K562 (cell line): ENCODE measurements around the gene MYH7. TPM values are rescaled to one million over a fixed set of nuclear protein-coding genes. Genes with fewer than 3 reads are reported as not detected.

Experiments
- IRF1 ChIP-seq: sonication (generic); formaldehyde crosslinking; IDR thresholded peaks from 2 replicates; pipeline ENCODE4 v1.8.0; 2022; ENCODE audit warnings: missing genetic modification reagents, mild to moderate bottlenecking, borderline replicate concordance
- MLX ChIP-seq, 2 experiments: fragments of 450-650 bp in 1 of 2; sonication (generic) in 1 of 2; formaldehyde crosslinking; conservative IDR thresholded peaks; 2 replicates each; pipeline versions ENCODE4 v1.4.0 to v1.8.1; 2020 to 2022; ENCODE audit warnings: mild to moderate bottlenecking in 1 of 2, missing genetic modification reagents in 1 of 2
- PHF8 ChIP-seq: fragments of 200-600 bp; sonication (generic); IDR thresholded peaks from 2 replicates; pipeline ENCODE4 v1.6.1; 2012; ENCODE audit warnings: mixed run types, mild to moderate bottlenecking, inconsistent platforms, low read length, moderate library complexity, borderline replicate concordance
- ZNF165 ChIP-seq: fragments of 250-450 bp; sonication (Bioruptor Pico); IDR thresholded peaks from 2 replicates; pipeline ENCODE4 v1.4.0; 2020; ENCODE audit warnings: borderline replicate concordance
- ZNF395 ChIP-seq: fragments of 200-800 bp; sonication (Bioruptor generic); IDR thresholded peaks from 2 replicates; pipeline ENCODE4 v1.6.1; 2017; ENCODE audit warnings: missing genetic modification characterization, missing compliant biosample characterization
- polyA plus RNA-seq, 8 experiments: library from polyadenylated mRNA; depleted of rRNA in 4 of 8; stranded (reverse) in 5 of 8; unstranded in 3 of 8; fragments of >200 nt; fragmentation: Nextera tagmentation in 2 of 8; fragmentation: Illumina TruSeq in 1 of 8; extraction: Ambion mirVana in 2 of 8; extraction: Trizol in 1 of 8; gene quantifications; 2 replicates each; pipeline versions ENCODE4 v1.2.1 to v1.2.3, GENCODE V29; 2011 to 2014; ENCODE audit warnings: inconsistent platforms in 1 of 8, missing spikeins in 1 of 8
- total RNA-seq, 7 experiments: library from RNA; depleted of rRNA in 6 of 7; stranded (reverse); fragments of >200 nt in 6 of 7; fragmentation: Illumina TruSeq in 2 of 7; extraction: Trizol in 2 of 7; gene quantifications; 2 replicates each; pipeline versions ENCODE4 v1.2.1 to v1.2.3, GENCODE V29; 2011 to 2021; ENCODE audit warnings: low replicate concordance in 1 of 7
- TF ChIP-seq, protein P1 (sequence below): sonication (generic); formaldehyde crosslinking; IDR thresholded peaks from 2 replicates; pipeline ENCODE4 v1.8.1; 2023; ENCODE audit warnings: missing genetic modification reagents, mild to moderate bottlenecking, borderline replicate concordance
- TF ChIP-seq, protein P2 (sequence below), 2 experiments: fragments of 200-800 bp in 1 of 2; sonication (Bioruptor generic) in 1 of 2; sonication (generic) in 1 of 2; formaldehyde crosslinking in 1 of 2; IDR thresholded peaks in 1 of 2; conservative IDR thresholded peaks in 1 of 2; 2 replicates each; pipeline versions ENCODE4 v1.5.0 to v1.6.1; 2016 to 2020; ENCODE audit warnings: missing compliant biosample characterization in 1 of 2, missing genetic modification characterization in 1 of 2, missing genetic modification reagents in 1 of 2
- TF ChIP-seq, protein P3 (sequence below): sonication (generic); formaldehyde crosslinking; IDR thresholded peaks from 2 replicates; pipeline ENCODE4 v1.8.0; 2023; ENCODE audit warnings: missing genetic modification reagents, mild to moderate bottlenecking, borderline replicate concordance

The MYH7 gene
- total and polyA plus RNA-seq, 9 of the 15 experiments (the other 6 are each of a cell fraction or from before 2014, with no cell fraction given), result not detected

- TF ChIP-seq, protein P1, sequence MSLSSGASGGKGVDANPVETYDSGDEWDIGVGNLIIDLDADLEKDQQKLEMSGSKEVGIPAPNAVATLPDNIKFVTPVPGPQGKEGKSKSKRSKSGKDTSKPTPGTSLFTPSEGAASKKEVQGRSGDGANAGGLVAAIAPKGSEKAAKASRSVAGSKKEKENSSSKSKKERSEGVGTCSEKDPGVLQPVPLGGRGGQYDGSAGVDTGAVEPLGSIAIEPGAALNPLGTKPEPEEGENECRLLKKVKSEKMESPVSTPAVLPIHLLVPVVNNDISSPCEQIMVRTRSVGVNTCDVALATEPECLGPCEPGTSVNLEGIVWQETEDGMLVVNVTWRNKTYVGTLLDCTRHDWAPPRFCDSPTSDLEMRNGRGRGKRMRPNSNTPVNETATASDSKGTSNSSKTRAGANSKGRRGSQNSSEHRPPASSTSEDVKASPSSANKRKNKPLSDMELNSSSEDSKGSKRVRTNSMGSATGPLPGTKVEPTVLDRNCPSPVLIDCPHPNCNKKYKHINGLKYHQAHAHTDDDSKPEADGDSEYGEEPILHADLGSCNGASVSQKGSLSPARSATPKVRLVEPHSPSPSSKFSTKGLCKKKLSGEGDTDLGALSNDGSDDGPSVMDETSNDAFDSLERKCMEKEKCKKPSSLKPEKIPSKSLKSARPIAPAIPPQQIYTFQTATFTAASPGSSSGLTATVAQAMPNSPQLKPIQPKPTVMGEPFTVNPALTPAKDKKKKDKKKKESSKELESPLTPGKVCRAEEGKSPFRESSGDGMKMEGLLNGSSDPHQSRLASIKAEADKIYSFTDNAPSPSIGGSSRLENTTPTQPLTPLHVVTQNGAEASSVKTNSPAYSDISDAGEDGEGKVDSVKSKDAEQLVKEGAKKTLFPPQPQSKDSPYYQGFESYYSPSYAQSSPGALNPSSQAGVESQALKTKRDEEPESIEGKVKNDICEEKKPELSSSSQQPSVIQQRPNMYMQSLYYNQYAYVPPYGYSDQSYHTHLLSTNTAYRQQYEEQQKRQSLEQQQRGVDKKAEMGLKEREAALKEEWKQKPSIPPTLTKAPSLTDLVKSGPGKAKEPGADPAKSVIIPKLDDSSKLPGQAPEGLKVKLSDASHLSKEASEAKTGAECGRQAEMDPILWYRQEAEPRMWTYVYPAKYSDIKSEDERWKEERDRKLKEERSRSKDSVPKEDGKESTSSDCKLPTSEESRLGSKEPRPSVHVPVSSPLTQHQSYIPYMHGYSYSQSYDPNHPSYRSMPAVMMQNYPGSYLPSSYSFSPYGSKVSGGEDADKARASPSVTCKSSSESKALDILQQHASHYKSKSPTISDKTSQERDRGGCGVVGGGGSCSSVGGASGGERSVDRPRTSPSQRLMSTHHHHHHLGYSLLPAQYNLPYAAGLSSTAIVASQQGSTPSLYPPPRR (CRISPR knock-in tag), result no peak
- no peak for TF ChIP-seq IRF1 (CRISPR knock-in tag)
- TF ChIP-seq ZNF165 (CRISPR knock-in tag), result no peak
- TF ChIP-seq MLX (CRISPR knock-in tag; conservative IDR thresholded peaks at IDR 0.05), result no peak
- no peak for TF ChIP-seq ZNF395
- TF ChIP-seq, protein P2, sequence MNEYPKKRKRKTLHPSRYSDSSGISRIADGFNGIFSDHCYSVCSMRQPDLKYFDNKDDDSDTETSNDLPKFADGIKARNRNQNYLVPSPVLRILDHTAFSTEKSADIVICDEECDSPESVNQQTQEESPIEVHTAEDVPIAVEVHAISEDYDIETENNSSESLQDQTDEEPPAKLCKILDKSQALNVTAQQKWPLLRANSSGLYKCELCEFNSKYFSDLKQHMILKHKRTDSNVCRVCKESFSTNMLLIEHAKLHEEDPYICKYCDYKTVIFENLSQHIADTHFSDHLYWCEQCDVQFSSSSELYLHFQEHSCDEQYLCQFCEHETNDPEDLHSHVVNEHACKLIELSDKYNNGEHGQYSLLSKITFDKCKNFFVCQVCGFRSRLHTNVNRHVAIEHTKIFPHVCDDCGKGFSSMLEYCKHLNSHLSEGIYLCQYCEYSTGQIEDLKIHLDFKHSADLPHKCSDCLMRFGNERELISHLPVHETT (CRISPR knock-in tag; conservative IDR thresholded peaks at IDR 0.05 in 1 of 2, IDR thresholded peaks at IDR 0.05 in 1 of 2), result peak in 1 of 2 experiments; percentile 47; a peak in 1 of 4 replicates
- TF ChIP-seq, protein P3, sequence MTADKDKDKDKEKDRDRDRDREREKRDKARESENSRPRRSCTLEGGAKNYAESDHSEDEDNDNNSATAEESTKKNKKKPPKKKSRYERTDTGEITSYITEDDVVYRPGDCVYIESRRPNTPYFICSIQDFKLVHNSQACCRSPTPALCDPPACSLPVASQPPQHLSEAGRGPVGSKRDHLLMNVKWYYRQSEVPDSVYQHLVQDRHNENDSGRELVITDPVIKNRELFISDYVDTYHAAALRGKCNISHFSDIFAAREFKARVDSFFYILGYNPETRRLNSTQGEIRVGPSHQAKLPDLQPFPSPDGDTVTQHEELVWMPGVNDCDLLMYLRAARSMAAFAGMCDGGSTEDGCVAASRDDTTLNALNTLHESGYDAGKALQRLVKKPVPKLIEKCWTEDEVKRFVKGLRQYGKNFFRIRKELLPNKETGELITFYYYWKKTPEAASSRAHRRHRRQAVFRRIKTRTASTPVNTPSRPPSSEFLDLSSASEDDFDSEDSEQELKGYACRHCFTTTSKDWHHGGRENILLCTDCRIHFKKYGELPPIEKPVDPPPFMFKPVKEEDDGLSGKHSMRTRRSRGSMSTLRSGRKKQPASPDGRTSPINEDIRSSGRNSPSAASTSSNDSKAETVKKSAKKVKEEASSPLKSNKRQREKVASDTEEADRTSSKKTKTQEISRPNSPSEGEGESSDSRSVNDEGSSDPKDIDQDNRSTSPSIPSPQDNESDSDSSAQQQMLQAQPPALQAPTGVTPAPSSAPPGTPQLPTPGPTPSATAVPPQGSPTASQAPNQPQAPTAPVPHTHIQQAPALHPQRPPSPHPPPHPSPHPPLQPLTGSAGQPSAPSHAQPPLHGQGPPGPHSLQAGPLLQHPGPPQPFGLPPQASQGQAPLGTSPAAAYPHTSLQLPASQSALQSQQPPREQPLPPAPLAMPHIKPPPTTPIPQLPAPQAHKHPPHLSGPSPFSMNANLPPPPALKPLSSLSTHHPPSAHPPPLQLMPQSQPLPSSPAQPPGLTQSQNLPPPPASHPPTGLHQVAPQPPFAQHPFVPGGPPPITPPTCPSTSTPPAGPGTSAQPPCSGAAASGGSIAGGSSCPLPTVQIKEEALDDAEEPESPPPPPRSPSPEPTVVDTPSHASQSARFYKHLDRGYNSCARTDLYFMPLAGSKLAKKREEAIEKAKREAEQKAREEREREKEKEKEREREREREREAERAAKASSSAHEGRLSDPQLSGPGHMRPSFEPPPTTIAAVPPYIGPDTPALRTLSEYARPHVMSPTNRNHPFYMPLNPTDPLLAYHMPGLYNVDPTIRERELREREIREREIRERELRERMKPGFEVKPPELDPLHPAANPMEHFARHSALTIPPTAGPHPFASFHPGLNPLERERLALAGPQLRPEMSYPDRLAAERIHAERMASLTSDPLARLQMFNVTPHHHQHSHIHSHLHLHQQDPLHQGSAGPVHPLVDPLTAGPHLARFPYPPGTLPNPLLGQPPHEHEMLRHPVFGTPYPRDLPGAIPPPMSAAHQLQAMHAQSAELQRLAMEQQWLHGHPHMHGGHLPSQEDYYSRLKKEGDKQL (CRISPR knock-in tag), result no peak
- TF ChIP-seq PHF8, result peak; percentile 82; the same call in 1 of the 2 replicates
These were observed 33.9 kb upstream of the MYH7 start, which contains the start of gene NGDN (continued) for GRCh38 chr14:23469127-23469905.
